ENCODE results near the gene ADAMTSL5.
"Not testable (repeated sequence)": the region's sequence is repeated elsewhere in the genome, so short reads cannot be mapped to it uniquely, and the experiment has no call there.

The ADAMTSL5 gene

DNA sequence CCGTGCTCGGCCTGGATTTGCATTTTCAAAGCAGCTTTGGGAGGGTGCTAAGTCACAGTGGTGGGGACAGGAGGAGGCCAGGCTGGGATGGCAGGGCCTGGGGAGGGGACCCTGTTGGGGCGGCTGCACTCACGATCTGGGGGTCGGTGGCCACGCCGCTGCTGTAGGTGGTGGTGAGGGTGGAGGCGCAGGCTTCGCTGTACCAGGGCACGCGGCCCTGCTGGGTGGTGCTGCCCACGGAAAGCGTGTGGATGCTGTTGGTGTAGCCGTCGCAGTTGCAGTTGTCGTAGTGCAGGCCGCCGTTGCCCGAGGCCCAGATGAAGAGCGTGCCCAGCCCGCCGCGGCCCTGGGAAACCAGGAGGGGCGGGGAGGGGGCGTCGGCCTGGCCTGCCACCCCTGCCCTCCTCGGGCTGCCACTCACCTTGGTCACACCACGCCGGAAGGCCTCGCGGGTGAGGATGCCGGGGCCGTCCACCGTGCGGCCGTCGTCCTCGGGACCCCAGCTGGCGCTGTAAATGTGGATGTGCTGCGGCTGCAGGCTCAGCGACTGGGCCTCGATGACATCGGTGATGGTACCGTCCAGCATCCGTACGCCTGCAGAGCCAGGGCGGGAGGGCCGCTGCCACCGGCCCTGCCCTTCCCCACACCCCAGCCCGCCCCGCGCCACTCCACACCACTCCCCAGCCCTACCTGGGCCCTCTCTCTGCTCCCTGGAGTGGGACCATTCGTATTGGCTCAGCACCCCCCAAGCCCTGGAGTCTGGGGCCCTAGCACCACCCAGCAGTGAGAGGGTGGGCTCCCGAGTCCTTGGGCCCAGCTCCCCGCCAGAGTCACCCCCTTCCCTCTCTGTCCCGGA, 25.9 kb downstream of the ADAMTSL5 start:
- peaks cover 24% of the 10 kb centered on the region for H3K4me1 Mint-ChIP-seq
- DNase-seq, result no peak
- H3K27ac Mint-ChIP-seq, result no peak overlapping the region
- no peaks in the 10 kb centered on the region for H3K9me3 Mint-ChIP-seq
- H3K4me3 Mint-ChIP-seq, result no peak overlapping the region
- peaks cover 6% of the 10 kb centered on the region for H3K27me3 Mint-ChIP-seq
- no peak for ATAC-seq

- DNase-seq, result no peak
- Mint-ChIP-seq H3K4me1 (peaks cover 17% of the 10 kb centered on the region), H3K4me3 (no peak overlapping the region), H3K27me3 (no peaks in the 10 kb centered on the region), H3K27ac (no peak overlapping the region), H3K9me3 (no peaks in the 10 kb centered on the region)
- no peak for ATAC-seq
Observed at GRCh38 chr19:1483979-1484428, 28.8 kb downstream of the ADAMTSL5 start.

- H3K27me3 Mint-ChIP-seq, result no peaks in the 10 kb centered on the region
- no peak overlapping the region for H3K4me3 Mint-ChIP-seq
- no peak overlapping the region for H3K27ac Mint-ChIP-seq
- no peaks in the 10 kb centered on the region for H3K9me3 Mint-ChIP-seq
- no peak for DNase-seq
- ATAC-seq, result no peak
- peaks cover 16% of the 10 kb centered on the region for H3K4me1 Mint-ChIP-seq
Observed at GRCh38 chr19:1483131-1483978, 29.5 kb downstream of the ADAMTSL5 start.

DNA sequence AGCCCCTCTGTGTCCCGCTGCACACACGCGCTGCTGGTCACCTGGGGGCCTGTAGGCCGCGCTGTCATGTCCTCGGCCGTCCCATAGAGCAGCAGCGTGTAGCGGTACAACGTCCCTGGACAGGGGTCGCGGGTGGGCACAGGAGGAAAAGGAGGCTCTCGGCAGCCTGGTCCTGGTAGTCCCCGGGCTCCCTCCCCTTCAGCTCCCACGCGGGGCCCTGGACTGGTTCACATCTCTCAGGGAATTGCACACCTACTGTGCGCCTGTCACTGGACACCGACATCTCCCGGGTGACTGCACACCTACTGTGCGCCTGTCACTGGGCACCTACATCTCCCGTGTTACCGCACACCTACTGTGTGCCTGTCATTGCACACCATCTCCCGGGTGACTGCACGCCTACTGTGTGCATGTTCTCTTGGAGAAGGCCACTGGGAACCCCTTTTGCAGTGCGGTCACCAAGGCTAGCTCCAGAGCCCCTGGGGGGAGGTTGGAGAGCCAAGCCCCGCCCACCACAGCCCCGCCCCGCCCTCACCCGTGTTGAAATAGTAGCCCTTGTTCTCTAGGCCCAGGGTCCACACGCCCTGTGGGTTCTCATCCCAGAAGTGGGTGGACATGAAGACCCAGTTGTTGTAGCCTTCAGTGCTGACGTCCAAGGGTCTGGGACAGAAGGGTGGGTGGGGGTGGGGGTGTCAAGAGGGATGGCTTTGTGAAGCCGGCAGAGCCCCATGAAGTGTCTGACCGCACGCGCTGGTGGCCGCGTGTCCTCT, 30.3 kb downstream of the ADAMTSL5 start:
- ATAC-seq, result no peak
- H3K4me3 Mint-ChIP-seq, result no peak overlapping the region
- no peaks in the 10 kb centered on the region for H3K27me3 Mint-ChIP-seq
- peaks cover 19% of the 10 kb centered on the region for H3K4me1 Mint-ChIP-seq
- no peak for DNase-seq
- H3K9me3 Mint-ChIP-seq, result no peaks in the 10 kb centered on the region
- H3K27ac Mint-ChIP-seq, result no peak overlapping the region

DNA sequence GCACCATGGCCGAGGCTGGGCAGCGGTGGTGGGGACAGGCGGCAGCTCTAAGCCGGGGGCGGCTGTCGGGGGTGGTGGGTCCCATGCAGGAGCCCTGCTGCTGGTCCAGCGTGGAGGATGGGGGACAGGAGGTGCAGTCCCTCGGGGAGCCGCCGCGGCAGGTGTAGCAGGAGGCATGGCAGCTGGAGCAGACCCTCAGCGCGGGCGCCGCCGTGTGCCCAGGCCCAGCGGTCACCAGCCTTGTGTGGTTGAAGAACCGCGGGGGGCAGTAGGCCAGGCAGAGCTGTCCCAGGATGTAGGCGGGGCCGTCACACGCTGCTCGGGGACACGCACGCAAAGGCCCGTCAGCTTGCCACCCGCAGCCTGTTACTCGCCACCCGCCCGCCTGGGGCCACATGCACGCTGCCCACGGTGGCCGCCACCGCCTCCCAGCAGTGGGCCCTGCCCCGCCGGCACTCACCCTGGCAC, 30.9 kb downstream of the ADAMTSL5 start:
- H3K27ac Mint-ChIP-seq, result no peak overlapping the region
- peaks cover 24% of the 10 kb centered on the region for H3K4me1 Mint-ChIP-seq
- no peaks in the 10 kb centered on the region for H3K27me3 Mint-ChIP-seq
- no peaks in the 10 kb centered on the region for H3K9me3 Mint-ChIP-seq
- DNase-seq (no peak), ATAC-seq (no peak)
- no peak overlapping the region for H3K4me3 Mint-ChIP-seq

DNA sequence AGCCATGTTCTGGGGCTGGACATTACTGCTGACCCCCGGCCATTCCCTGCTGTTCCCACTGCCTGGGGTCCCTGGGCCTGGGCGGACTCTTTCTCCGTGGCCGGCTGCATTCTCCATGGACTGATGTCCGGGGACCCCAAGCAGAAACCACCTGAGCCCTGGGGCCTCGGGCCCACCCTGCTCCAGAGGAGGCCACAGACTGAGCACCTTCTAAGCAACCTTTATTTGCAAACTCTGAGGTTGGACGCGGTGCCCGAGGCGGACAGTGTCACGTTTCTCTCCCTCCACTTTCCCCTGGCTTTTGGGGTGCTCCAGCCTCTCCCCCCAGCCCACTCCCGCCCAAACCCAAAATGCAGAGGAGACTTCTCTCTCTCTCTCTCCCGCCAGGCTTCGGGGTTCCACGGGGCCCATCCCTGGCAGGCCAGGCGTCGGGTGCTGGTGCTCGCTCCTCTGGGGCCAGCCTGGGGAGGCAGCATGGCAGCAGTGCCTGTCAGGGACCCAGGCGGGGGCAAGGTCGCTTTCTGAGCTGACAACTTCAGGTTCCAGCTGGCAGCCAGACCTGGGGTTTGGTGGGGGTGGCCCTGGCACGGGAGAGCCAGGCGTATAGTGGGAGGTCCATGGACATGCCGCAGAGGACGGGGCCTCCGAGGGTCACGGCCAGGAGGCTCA, 31.5 kb downstream of the ADAMTSL5 start:
- DNase-seq (no peak), ATAC-seq (no peak)
- Mint-ChIP-seq H3K27ac (no peak overlapping the region), H3K4me1 (peaks cover 24% of the 10 kb centered on the region), H3K9me3 (no peaks in the 10 kb centered on the region), H3K27me3 (no peaks in the 10 kb centered on the region), H3K4me3 (no peak overlapping the region)

DNA sequence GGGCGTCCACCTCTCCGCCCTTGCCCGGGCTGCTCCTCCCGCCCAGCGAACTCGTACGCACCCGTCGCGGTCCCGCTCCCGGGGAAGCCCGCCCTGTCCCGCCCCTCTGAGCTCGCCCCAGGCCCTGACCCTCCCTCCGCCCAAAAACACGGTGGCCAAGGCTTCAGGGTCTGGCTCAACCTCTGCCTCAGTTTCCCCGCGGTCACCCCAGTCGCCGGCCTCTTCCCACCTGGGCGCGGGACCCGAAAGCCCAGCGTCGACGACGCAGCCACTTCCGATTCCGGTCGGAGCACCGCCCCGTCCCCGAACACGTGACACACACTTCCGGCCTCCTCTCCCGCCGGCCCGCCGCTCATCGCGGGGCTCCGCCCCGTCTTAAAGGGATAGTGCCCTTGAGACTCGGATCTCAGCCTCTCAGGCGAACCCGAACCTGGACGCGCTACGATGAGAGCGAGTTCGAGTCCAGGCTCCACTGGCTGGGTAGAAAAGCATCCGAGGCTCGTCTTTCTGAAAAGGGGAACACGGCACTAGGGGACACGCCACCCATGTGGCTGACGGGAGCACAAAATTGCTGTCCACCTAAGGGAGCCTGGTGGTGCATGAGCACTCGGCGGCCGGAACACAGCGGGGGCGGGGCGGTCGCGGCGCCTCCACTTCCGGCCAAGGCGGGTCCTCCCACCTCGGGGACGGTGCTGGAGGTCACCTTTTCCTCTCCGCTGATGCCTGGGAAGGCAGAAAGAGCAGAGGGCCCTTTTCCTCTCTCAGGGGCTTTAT, 33.7 kb downstream of the ADAMTSL5 start, which contains the start of gene C19orf25:
Gene C19orf25, minus strand, starts transcription at position 282 of the 774 bp plus-strand sequence. CDS start 312 bp downstream, outside the sequence.
- peaks cover 24% of the 10 kb centered on the region for H3K4me1 Mint-ChIP-seq
- H3K27ac Mint-ChIP-seq, result peak within 1 kb of the TSS; percentile 98 to 100
- no peaks in the 10 kb centered on the region for H3K27me3 Mint-ChIP-seq
- H3K4me3 Mint-ChIP-seq, result peak within 1 kb of the TSS; percentile 99 to 100
- DNase-seq (peak; percentile 91 to 95), ATAC-seq (peak; percentile 95)
- H3K9me3 Mint-ChIP-seq, result no peaks in the 10 kb centered on the region

- Mint-ChIP-seq H3K4me1 (peaks cover 33% of the 10 kb centered on the region), H3K27me3 (peaks cover 11% of the 10 kb centered on the region), H3K4me3 (peak overlapping the region in 1 of 2 donors; percentile 37)
- not testable (repeated sequence) for H3K9me3 Mint-ChIP-seq, H3K27ac Mint-ChIP-seq, DNase-seq, ATAC-seq
Observed at GRCh38 chr19:1477056-1477455, 35.8 kb downstream of the ADAMTSL5 start.

DNA sequence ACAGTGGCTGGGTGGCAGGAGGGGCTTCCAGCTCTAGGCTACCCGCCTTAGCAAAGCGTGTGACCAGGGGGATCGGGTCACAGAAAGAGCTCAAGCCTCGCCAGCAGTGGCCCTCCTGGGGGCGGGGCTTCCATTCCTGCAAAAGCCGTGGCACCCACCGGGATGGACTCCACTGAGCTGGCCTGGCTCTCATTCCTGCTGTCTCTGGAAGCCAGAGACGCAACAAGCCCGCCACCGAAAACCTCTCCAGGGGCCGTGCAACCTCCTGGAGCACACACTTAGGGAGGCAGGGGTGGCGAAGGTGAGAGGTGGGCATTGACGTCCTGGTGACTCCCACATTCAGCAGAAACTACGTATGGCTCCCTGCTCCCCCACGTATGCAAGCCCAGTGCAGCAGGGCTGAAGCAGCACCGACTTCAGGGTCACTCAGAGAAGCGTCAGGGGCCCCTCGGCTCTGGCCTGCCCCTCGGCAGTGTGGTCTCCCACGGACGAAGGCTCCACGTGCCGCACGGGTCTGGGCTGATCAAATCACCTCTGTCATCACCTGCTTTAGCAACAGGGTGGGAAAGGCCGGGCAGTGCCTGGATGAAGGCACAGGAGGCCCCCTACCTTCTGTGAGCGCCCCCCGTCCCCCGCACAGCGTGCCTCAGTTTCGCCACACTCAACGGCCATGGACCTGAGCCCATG, 36.9 kb downstream of the ADAMTSL5 start:
- no peak overlapping the region for H3K4me3 Mint-ChIP-seq
- ATAC-seq (no peak), DNase-seq (no peak)
- H3K27ac Mint-ChIP-seq, result no peak overlapping the region
- H3K9me3 Mint-ChIP-seq, result no peaks in the 10 kb centered on the region
- peaks cover 44% of the 10 kb centered on the region for H3K4me1 Mint-ChIP-seq
- peaks cover 23% of the 10 kb centered on the region for H3K27me3 Mint-ChIP-seq

GRCh38 chr19:1474765-1475351, 38.0 kb downstream of the ADAMTSL5 start:
- Mint-ChIP-seq H3K27me3 (peaks cover 32% of the 10 kb centered on the region), H3K27ac (peak overlapping the region in 1 of 2 donors; percentile 42), H3K4me1 (peaks cover 51% of the 10 kb centered on the region), H3K4me3 (no peak overlapping the region), H3K9me3 (no peaks in the 10 kb centered on the region)
- DNase-seq (no peak), ATAC-seq (no peak)

DNA sequence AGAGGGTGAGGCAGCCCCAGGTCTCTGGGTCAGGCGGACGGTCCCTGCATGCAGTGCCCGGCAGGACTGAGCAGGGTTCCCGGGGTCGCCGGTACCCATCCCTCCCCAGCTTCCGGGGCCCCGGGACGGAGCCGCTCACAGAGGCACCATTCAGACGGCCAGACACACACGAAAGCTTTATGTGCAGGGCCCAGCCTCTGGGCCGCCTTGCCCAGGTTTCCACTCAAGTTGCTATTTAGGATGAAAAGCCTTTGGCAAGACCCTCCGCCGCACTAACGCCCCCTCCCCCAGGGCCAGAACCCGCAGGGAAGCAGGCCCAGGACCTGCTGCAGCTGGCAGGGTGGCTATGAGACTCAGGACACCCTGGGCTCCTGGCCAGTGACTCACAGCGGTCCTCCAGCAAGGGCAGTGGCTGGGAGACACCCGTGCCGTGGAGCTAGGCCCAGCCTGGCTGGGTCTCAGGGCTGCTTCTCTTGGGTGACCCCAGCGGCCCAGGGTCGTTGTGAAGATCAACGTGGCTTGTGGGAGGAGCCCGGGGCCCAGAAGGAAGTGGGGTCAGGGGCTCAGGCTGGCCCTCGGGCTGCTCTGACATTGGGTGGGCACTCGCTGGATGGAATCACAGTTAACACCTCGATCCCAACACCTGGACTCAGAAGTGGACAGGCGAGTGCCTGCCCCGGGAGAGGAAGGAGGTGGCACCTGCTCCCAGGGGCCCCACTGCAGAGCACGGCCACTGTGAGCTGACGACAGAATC, 38.6 kb downstream of the ADAMTSL5 start:
- no peak for ATAC-seq
- Mint-ChIP-seq H3K27ac (peak overlapping the region in 1 of 2 donors; percentile 54), H3K27me3 (peaks cover 34% of the 10 kb centered on the region), H3K4me1 (peaks cover 46% of the 10 kb centered on the region), H3K9me3 (no peaks in the 10 kb centered on the region), H3K4me3 (no peak overlapping the region)
- DNase-seq, result no peak

DNA sequence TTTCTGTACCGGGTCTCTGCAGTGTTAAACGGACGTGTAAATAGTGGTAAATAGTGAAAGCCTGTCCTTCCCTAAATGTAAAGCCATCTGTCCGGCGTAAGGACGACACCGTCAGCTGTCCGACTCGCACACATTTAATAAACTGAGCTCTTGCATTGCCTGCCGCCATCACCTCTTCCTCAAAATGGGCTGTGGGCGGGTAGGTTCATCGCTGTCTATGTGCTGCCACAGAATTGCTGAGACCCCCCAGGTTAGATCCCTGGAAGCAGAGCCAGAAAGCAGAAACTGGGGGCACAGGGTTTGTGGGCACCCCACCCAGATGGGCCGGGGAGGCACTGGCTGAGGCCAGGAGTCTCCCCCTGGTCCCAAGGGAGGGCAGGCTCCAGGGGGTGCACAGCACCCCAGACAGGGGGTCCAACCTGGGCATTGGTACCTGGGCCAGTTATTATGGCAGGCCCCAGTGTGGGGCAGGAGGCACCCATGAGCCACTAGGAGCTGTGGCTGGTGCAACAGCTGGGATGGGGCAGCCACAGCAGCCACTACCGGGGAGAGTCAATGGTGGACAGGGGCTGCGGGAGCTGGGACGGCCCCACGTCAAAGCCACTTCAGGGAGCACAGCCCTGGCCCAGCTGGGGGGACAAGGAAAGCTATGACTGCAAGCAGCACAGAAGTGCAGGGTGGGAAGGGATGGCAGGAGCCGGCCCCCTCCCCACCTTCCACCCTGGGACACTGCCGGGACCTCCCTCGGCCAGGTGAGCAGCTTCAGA, 39.6 kb downstream of the ADAMTSL5 start:
- DNase-seq (no peak), ATAC-seq (no peak)
- Mint-ChIP-seq H3K9me3 (no peaks in the 10 kb centered on the region), H3K4me1 (peaks cover 38% of the 10 kb centered on the region), H3K27ac (no peak overlapping the region), H3K4me3 (no peak overlapping the region), H3K27me3 (peaks cover 34% of the 10 kb centered on the region)
